Loucy (cell line): ENCODE measurements around the gene MED4.

ENCODE experiments used
- H2AFZ ChIP-seq: fragments of 200-600 bp; sonication (generic); 2 replicates; pipeline ENCODE4 v1.6.0; 2016; ENCODE audit warnings: antibody characterized with exemption, mild to moderate bottlenecking, low read length, moderate library complexity
- H3F3A ChIP-seq: fragments of 200-600 bp; 2 replicates; pipeline ENCODE4 v1.6.0; 2016; ENCODE audit warnings: antibody characterized with exemption, low read depth, mild to moderate bottlenecking
- H3K27me3 ChIP-seq: fragments of 200-600 bp; sonication (generic); 2 replicates; pipeline ENCODE4 v1.6.1; 2014; ENCODE audit warnings: low read length, mild to moderate bottlenecking; ENCODE audit not compliant: insufficient read depth, poor library complexity, severe bottlenecking
- H3K36me3 ChIP-seq: fragments of 200-600 bp; sonication (generic); 2 replicates; pipeline ENCODE4 v1.6.1; 2016; ENCODE audit warnings: low read length; ENCODE audit not compliant: insufficient read depth
- H3K4me1 ChIP-seq: fragments of 200-600 bp; sonication (generic); 2 replicates; pipeline ENCODE4 v1.5.1; 2014; ENCODE audit warnings: low read length, mild to moderate bottlenecking; ENCODE audit not compliant: insufficient read depth, poor library complexity, severe bottlenecking
- H3K4me2 ChIP-seq: fragments of 200-600 bp; sonication (generic); 2 replicates; pipeline ENCODE4 v1.6.0; 2014; ENCODE audit warnings: antibody characterized with exemption, low read length, low read depth, mild to moderate bottlenecking; ENCODE audit not compliant: poor library complexity, severe bottlenecking
- H3K4me3 ChIP-seq: fragments of 200-600 bp; sonication (generic); 2 replicates; pipeline ENCODE4 v1.5.1; 2014; ENCODE audit warnings: low read length, mild to moderate bottlenecking, mixed read lengths; ENCODE audit not compliant: poor library complexity, severe bottlenecking
- H3K79me2 ChIP-seq: fragments of 200-600 bp; sonication (generic); 2 replicates; pipeline ENCODE4 v1.6.1; 2014; ENCODE audit warnings: low read length; ENCODE audit not compliant: insufficient read depth
- H3K9ac ChIP-seq: fragments of 200-600 bp; sonication (generic); 2 replicates; pipeline ENCODE4 v1.6.0; 2014; ENCODE audit warnings: mild to moderate bottlenecking, low read depth, low read length, moderate library complexity; ENCODE audit not compliant: poor library complexity, severe bottlenecking
- H3K9me2 ChIP-seq: fragments of 200-600 bp; sonication (generic); replicated peaks from 2 replicates; pipeline ENCODE4 v1.6.1; 2016; ENCODE audit warnings: low read depth, low read length, mixed read lengths
- H3K9me3 ChIP-seq: fragments of 200-600 bp; sonication (generic); 2 replicates; pipeline ENCODE4 v1.6.1; 2014; ENCODE audit warnings: mild to moderate bottlenecking, antibody characterized with exemption, low read length, low read depth; ENCODE audit not compliant: insufficient read depth
- H4K20me1 ChIP-seq: fragments of 200-600 bp; sonication (generic); 2 replicates; pipeline ENCODE4 v1.6.0; 2014; ENCODE audit warnings: antibody characterized with exemption, low read length, mild to moderate bottlenecking; ENCODE audit not compliant: insufficient read depth, poor library complexity, severe bottlenecking
- EZH2phosphoT487 ChIP-seq: fragments of 200-600 bp; IDR thresholded peaks from 2 replicates; pipeline ENCODE4 v1.6.1; 2018; ENCODE audit warnings: antibody characterized with exemption, mild to moderate bottlenecking, moderate library complexity, borderline replicate concordance
- TF ChIP-seq, protein P1 (sequence below): fragments of 200-600 bp; sonication (generic); conservative IDR thresholded peaks from 2 replicates; pipeline ENCODE4 v1.5.1; 2014; ENCODE audit warnings: mild to moderate bottlenecking, antibody characterized with exemption, low read length

The MED4 gene

DNA sequence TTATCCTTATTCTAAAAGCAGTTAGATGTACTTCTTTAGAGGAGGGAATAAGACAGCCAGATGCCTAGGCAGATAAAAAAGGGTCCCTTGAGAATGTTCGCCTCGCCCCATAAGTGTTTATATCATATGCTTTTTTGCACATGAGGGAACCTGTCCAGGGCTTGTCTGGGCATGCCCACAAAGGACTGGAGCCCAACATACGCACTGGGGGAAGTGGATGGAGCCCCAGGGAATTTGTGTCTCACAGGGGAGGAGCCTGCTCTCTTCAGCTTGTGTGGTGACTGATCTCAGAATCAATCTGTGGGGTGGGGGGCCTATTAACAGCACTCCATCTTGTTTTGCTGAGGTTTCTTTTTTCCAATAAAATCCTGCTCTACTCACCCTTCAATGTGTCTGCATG, 22.6 kb downstream of the MED4 start:
- H3K4me1 ChIP-seq, result no peaks in the 10 kb centered on the region
- no peak overlapping the region for H3K9ac ChIP-seq
- H3K36me3 ChIP-seq, result peaks cover 85% of the 10 kb centered on the region
- no peaks in the 10 kb centered on the region for H4K20me1 ChIP-seq
- H2AFZ ChIP-seq, result no peak overlapping the region
- TF ChIP-seq EZH2phosphoT487, result no peak
- TF ChIP-seq, protein P1, sequence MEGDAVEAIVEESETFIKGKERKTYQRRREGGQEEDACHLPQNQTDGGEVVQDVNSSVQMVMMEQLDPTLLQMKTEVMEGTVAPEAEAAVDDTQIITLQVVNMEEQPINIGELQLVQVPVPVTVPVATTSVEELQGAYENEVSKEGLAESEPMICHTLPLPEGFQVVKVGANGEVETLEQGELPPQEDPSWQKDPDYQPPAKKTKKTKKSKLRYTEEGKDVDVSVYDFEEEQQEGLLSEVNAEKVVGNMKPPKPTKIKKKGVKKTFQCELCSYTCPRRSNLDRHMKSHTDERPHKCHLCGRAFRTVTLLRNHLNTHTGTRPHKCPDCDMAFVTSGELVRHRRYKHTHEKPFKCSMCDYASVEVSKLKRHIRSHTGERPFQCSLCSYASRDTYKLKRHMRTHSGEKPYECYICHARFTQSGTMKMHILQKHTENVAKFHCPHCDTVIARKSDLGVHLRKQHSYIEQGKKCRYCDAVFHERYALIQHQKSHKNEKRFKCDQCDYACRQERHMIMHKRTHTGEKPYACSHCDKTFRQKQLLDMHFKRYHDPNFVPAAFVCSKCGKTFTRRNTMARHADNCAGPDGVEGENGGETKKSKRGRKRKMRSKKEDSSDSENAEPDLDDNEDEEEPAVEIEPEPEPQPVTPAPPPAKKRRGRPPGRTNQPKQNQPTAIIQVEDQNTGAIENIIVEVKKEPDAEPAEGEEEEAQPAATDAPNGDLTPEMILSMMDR, result no peak
- H3F3A ChIP-seq, result no peaks in the 10 kb centered on the region
- no peak overlapping the region for H3K4me3 ChIP-seq
- no peaks in the 10 kb centered on the region for H3K27me3 ChIP-seq
- no peaks in the 10 kb centered on the region for H3K9me2 ChIP-seq
- peaks cover 23% of the 10 kb centered on the region for H3K9me3 ChIP-seq
- H3K4me2 ChIP-seq, result no peak overlapping the region
- no peaks in the 10 kb centered on the region for H3K79me2 ChIP-seq

DNA sequence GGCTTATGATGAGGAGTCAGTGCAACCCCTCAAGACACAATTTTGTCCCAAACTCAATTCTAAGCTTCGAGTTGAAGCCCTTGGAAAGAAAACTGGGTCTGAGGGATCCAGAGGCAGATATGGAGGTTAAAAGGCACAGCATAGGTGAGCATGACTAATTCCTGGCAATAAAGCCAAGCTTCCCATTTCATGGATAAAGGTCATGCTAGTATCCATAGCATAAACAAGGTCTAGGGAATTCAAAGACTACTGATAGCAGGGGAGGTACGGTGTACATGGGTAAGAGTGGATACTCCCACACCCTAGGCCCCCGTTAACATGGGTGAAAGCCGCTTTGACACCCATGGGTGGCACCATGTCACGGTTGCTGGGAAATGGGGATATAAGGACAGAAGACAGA, 24.0 kb downstream of the MED4 start:
- H4K20me1 ChIP-seq, result no peaks in the 10 kb centered on the region
- H3F3A ChIP-seq, result no peaks in the 10 kb centered on the region
- H3K27me3 ChIP-seq, result no peaks in the 10 kb centered on the region
- peaks cover 84% of the 10 kb centered on the region for H3K36me3 ChIP-seq
- H3K9me2 ChIP-seq, result no peaks in the 10 kb centered on the region
- H3K4me2 ChIP-seq, result no peak overlapping the region
- H3K4me1 ChIP-seq, result no peaks in the 10 kb centered on the region
- TF ChIP-seq, protein P1, result no peak
- TF ChIP-seq EZH2phosphoT487, result no peak
- peaks cover 23% of the 10 kb centered on the region for H3K9me3 ChIP-seq
- H3K4me3 ChIP-seq, result no peak overlapping the region
- no peak overlapping the region for H2AFZ ChIP-seq
- H3K9ac ChIP-seq, result no peak overlapping the region
- H3K79me2 ChIP-seq, result no peaks in the 10 kb centered on the region

DNA sequence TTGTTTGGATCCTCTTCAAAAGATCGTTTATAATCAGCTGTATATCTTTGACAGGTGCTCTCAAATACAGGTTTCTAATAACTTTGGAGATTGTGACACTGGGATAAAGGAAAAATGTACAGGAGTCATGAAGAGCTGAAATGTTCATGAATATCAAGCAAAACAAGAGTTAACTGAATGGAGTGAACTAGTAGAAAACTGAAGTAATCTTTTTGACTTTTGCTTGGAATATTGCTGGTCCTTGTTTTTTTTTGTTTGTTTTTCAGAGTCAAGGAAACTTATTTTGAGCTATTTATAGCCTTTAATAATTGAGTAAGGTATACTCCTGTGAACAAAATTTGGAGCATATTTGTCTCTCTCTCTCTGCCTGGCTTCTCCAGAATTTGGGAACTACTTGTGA, 25.3 kb downstream of the MED4 start:
- Histone ChIP-seq H3K27me3 (no peaks in the 10 kb centered on the region), H2AFZ (no peak overlapping the region), H3K9me2 (no peaks in the 10 kb centered on the region), H3K36me3 (peaks cover 74% of the 10 kb centered on the region), H3K79me2 (no peaks in the 10 kb centered on the region), H3K9ac (no peak overlapping the region), H3F3A (no peaks in the 10 kb centered on the region), H3K4me2 (no peak overlapping the region), H3K4me3 (no peak overlapping the region), H3K9me3 (peaks cover 23% of the 10 kb centered on the region), H4K20me1 (no peaks in the 10 kb centered on the region), H3K4me1 (no peaks in the 10 kb centered on the region)
- no peak for TF ChIP-seq EZH2phosphoT487
- TF ChIP-seq, protein P1, result no peak
